ENCODE data around the gene FOXP1. TPM values are rescaled to one million over a fixed set of nuclear protein-coding genes. Genes with fewer than 3 reads are reported as not detected.
A peak's percentile ranks its signal among the peaks of the same experiment; 100 is the strongest.

FOXP1 gene
- total and polyA plus RNA-seq, 3 experiments from 2014 or later = 142 to 185 (median 147) TPM

DNA sequence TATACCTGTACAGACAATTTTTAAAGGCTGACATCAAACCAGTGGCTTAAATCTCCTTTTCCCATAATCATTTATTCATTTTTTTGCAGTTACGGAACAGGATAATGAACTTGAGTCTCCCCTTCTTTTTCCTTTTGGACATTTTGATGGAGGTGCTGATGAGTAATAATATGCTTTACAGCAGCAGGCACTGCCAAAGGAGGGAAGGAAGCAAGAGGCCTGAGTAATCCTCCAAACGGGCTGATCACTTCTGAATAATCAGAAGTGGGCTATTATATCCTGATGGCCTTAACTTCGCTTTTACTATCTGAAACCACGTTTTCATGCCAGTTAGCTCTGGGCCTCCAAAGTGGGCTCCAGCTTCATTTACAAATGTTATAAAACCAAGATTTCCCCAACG lies 527.2 kb downstream of the FOXP1 start:
- ChIA-PET CTCF (no interaction called here), POLR2A (interaction anchor here (0.7 kb wide), 1 partner anchor 1792 kb away, joined by 3 read pairs; the partner anchor contains the start of gene SHQ1)
- Mint-ChIP-seq H3K4me1 (peaks cover 0 to 98% (median 86%) of the 10 kb centered on the region in 3 donors), H3K36me3 (peaks cover 0 to 45% (median 6%) of the 10 kb centered on the region in 3 donors), H3K4me3 (peak overlapping the region in 1 of 7 donors; percentile 49), H3K27me3 (no peaks in the 10 kb centered on the region), H3K27ac (peak overlapping the region in 3 of 8 donors; percentile 17 to 80 (median 41)), H3K9me3 (no peaks in the 10 kb centered on the region)
- no peak for DNase-seq
- no peaks in the 10 kb centered on the region for H3K9me3 ChIP-seq (ENCODE audit: low read length)
- H3K4me1 ChIP-seq (ENCODE audit: insufficient read depth, low read length) = peaks cover 92% of the 10 kb centered on the region
- no peaks in the 10 kb centered on the region for H3K27me3 ChIP-seq (ENCODE audit: insufficient read depth, low read length, poor library complexity, severe bottlenecking)
- H3K4me3 ChIP-seq (ENCODE audit: low read length) = no peak overlapping the region
- no peak overlapping the region for H3K27ac ChIP-seq (ENCODE audit: low read depth, low read length)
- peaks cover 20% of the 10 kb centered on the region for H3K36me3 ChIP-seq (ENCODE audit: insufficient read depth, low read length)

DNA sequence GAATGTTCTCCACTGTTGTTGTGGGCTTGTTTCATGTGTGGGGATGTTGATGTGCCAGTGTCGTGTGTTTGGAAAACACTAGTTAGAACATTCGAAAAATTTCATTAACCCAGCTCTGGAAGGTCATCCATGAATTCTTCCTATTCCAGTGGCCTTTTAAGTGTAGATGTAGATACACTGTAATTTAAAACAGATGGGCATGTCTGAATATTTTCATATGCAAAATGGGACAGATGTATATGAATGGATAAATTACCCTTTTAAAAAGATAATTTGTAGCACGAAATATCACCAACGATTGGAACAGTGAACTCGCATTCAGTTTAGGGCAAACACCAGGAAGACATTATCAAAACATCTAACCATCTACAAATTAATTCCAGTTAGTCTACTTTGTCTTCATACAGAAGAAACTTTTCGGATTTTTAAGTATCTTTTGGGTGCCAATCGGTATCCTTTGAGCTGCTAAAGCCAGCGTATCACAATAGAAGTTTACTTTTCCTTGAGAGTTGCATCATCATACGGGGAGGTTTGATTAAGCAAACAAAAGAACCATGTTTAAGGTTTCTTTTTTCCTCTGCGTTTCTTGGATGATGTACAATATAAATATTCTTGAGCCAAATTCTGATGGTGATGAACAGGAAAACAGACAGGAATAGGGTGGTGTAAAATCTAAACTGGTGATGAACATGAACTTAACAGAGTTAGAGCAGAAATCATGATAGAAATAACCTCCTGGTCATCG lies 528.1 kb downstream of the FOXP1 start:
- no peaks in the 10 kb centered on the region for H3K9me3 ChIP-seq (ENCODE audit: low read length)
- Mint-ChIP-seq H3K27me3 (no peaks in the 10 kb centered on the region), H3K36me3 (peaks cover 0 to 53% (median 11%) of the 10 kb centered on the region in 3 donors), H3K9me3 (no peaks in the 10 kb centered on the region), H3K27ac (peak overlapping the region in 4 of 8 donors; percentile 20 to 80 (median 50)), H3K4me3 (peak overlapping the region in 1 of 7 donors; percentile 7), H3K4me1 (peaks cover 0 to 98% (median 86%) of the 10 kb centered on the region in 3 donors)
- POLR2A ChIA-PET = interaction anchor here (0.7 kb wide), 1 partner anchor 426 kb away, joined by 3 read pairs; no protein-coding TSS in a partner anchor
- no peaks in the 10 kb centered on the region for H3K27me3 ChIP-seq (ENCODE audit: insufficient read depth, low read length, poor library complexity, severe bottlenecking)
- no peak overlapping the region for H3K4me3 ChIP-seq (ENCODE audit: low read length)
- DNase-seq = no peak
- H3K4me1 ChIP-seq (ENCODE audit: insufficient read depth, low read length) = peaks cover 93% of the 10 kb centered on the region
- H3K36me3 ChIP-seq (ENCODE audit: insufficient read depth, low read length) = peaks cover 26% of the 10 kb centered on the region
- no peak overlapping the region for H3K27ac ChIP-seq (ENCODE audit: low read depth, low read length)
- CTCF ChIA-PET = interaction anchor here (0.9 to 1.2 kb wide), 2 partner anchors 13 to 25 kb away, joined by 3 read pairs; no protein-coding TSS in a partner anchor

DNA sequence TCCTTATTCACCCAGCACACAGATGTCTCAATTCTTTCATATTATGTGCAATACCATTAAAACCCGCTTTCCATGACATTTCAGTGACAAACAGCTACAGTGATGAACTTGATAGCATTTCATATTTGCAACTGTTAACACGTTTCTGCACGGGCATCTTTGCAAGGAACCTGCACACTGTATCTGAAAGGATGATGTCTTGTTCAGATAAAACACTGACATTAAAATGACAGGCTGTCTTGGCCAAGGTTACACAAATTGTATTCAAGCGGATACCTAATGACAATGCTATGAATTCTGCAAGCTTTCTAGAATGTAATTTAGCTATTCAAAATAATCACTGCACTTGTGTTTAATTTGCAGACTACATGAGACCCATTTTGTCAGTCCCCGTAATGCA lies 529.2 kb downstream of the FOXP1 start:
- POLR2A ChIA-PET = interaction anchor here (0.7 kb wide), 1 partner anchor 427 kb away, joined by 3 read pairs; no protein-coding TSS in a partner anchor
- Mint-ChIP-seq H3K27me3 (no peaks in the 10 kb centered on the region), H3K36me3 (peaks cover 3 to 63% (median 16%) of the 10 kb centered on the region in 3 donors), H3K4me1 (peaks cover 0 to 98% (median 87%) of the 10 kb centered on the region in 3 donors), H3K9me3 (no peaks in the 10 kb centered on the region), H3K27ac (peak overlapping the region in 3 of 8 donors; percentile 9 to 24 (median 10)), H3K4me3 (no peak overlapping the region)
- Histone ChIP-seq H3K9me3 (ENCODE audit: low read length) (no peaks in the 10 kb centered on the region), H3K4me1 (ENCODE audit: insufficient read depth, low read length) (peaks cover 93% of the 10 kb centered on the region), H3K27me3 (ENCODE audit: insufficient read depth, low read length, poor library complexity, severe bottlenecking) (no peaks in the 10 kb centered on the region), H3K36me3 (ENCODE audit: insufficient read depth, low read length) (peaks cover 26% of the 10 kb centered on the region), H3K27ac (ENCODE audit: low read depth, low read length) (no peak overlapping the region), H3K4me3 (ENCODE audit: low read length) (no peak overlapping the region)
- CTCF ChIA-PET = no interaction called here
- DNase-seq = no peak

DNA sequence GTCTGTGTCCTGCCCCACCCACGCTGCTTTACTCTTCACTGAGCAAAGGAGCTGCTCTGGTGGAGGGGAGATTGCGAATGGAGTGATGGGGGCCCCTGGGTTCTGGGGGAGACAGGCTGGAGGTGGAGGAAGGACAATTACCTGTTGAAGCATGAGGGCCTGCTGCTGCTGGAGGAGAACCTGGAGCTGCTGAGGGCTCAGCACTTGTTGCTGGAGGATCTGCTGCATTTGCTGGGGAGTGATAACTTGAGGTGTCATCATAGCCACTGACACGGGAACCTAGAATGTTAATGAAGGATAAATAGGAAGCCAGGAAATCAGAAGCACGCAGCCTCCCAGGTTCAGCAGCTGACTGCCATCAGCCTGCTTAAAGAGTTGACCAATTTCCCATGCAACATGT lies 530.0 kb downstream of the FOXP1 start:
- no peaks in the 10 kb centered on the region for H3K9me3 Mint-ChIP-seq
- H3K36me3 Mint-ChIP-seq = peaks cover 3 to 71% (median 20%) of the 10 kb centered on the region in 3 donors

DNA sequence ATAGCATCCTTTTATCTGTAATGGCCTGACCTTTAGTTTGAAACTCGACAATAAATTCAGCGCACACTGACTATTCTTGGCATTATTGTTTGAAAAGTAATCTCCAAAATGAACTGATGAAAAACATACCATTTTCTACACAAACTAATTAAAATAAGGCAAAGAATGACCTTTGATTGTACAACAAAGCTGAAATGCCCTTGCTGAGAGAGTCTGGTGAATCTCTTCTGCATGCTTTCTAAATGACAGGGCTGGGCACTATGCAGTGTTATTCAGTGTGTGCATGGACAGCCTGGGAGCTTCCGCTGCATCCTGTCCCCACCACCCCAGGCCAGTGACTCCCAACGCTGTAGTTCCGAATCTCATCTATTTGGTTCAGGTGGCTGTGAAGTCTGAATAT lies 530.8 kb downstream of the FOXP1 start:
- Histone ChIP-seq H3K27ac (ENCODE audit: low read depth, low read length) (no peak overlapping the region), H3K4me1 (ENCODE audit: insufficient read depth, low read length) (peaks cover 94% of the 10 kb centered on the region), H3K9me3 (ENCODE audit: low read length) (no peaks in the 10 kb centered on the region), H3K36me3 (ENCODE audit: insufficient read depth, low read length) (peaks cover 30% of the 10 kb centered on the region), H3K4me3 (ENCODE audit: low read length) (no peak overlapping the region), H3K27me3 (ENCODE audit: insufficient read depth, low read length, poor library complexity, severe bottlenecking) (no peaks in the 10 kb centered on the region)
- Mint-ChIP-seq H3K36me3 (peaks cover 3 to 78% (median 23%) of the 10 kb centered on the region in 3 donors), H3K9me3 (no peaks in the 10 kb centered on the region), H3K4me3 (no peak overlapping the region), H3K4me1 (peaks cover 0 to 98% (median 90%) of the 10 kb centered on the region in 3 donors), H3K27me3 (no peaks in the 10 kb centered on the region), H3K27ac (peak overlapping the region in 4 of 8 donors; percentile 17 to 54 (median 40))
- CTCF ChIA-PET = interaction anchor here (1.0 to 2.2 kb wide), 2 partner anchors 10 to 74 kb away, joined by 3 to 6 read pairs; no protein-coding TSS in a partner anchor
- POLR2A ChIA-PET = no interaction called here
- no peak for DNase-seq

More for the DNA sequence above, 530.0 kb downstream of the FOXP1 start:
- no peak for DNase-seq
- no peaks in the 10 kb centered on the region for H3K9me3 ChIP-seq (ENCODE audit: low read length)
- Mint-ChIP-seq H3K27ac (peak overlapping the region in 3 of 8 donors; percentile 17 to 93 (median 29)), H3K4me3 (no peak overlapping the region), H3K4me1 (peaks cover 0 to 98% (median 90%) of the 10 kb centered on the region in 3 donors), H3K27me3 (no peaks in the 10 kb centered on the region)
- H3K27me3 ChIP-seq (ENCODE audit: insufficient read depth, low read length, poor library complexity, severe bottlenecking) = no peaks in the 10 kb centered on the region
- H3K36me3 ChIP-seq (ENCODE audit: insufficient read depth, low read length) = peaks cover 26% of the 10 kb centered on the region
- peaks cover 94% of the 10 kb centered on the region for H3K4me1 ChIP-seq (ENCODE audit: insufficient read depth, low read length)
- H3K4me3 ChIP-seq (ENCODE audit: low read length) = no peak overlapping the region
- no peak overlapping the region for H3K27ac ChIP-seq (ENCODE audit: low read depth, low read length)
- POLR2A ChIA-PET = no interaction called here
- CTCF ChIA-PET = no interaction called here

DNA sequence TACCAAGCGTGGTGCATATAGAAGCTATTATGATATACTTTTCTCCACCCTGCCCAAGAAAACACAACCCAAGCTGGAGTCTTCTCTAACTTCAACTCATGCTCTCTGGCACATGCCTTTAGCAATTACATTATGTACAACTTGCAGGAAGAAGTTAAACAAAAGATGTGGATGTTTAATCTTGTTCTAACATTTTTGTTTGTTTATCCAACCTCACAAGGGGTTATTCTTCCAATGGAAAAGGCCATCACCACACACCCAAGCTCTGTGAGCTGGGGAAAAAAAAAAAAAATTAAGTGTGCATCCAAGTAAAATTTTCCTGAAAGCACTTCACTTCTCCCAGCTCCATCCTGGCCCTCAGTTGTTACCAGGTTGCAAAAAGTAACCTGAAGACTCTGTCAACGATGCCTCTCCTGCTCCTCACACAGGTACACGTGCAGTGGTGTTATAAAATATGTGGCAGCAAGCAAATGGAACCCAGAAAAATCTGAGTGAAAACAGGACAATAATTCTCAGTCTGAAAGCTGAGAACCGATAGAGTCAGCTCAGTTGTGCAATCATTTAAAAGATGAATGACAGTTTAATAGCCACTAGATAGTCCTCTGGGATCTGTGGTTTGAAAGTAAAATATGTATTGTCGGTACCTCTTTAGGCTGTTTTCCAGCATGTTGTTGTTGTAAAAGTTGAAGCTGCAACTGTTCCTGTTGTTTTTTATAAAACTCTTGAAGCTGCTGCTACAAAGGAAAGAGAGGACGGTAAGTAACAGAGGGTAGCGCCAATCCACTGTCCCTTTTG lies 531.4 kb downstream of the FOXP1 start:
- ChIA-PET POLR2A (no interaction called here), CTCF (interaction anchor here (1.0 to 2.2 kb wide), 2 partner anchors 10 to 74 kb away, joined by 3 to 6 read pairs; no protein-coding TSS in a partner anchor)
- Mint-ChIP-seq H3K27ac (peak overlapping the region in 5 of 8 donors; percentile 21 to 89 (median 33)), H3K9me3 (no peaks in the 10 kb centered on the region), H3K36me3 (peaks cover 3 to 84% (median 26%) of the 10 kb centered on the region in 3 donors), H3K4me3 (no peak overlapping the region), H3K4me1 (peaks cover 0 to 98% (median 90%) of the 10 kb centered on the region in 3 donors), H3K27me3 (no peaks in the 10 kb centered on the region)
- no peak for DNase-seq
- H3K36me3 ChIP-seq (ENCODE audit: insufficient read depth, low read length) = peaks cover 32% of the 10 kb centered on the region
- no peak overlapping the region for H3K4me3 ChIP-seq (ENCODE audit: low read length)
- H3K9me3 ChIP-seq (ENCODE audit: low read length) = no peaks in the 10 kb centered on the region
- H3K4me1 ChIP-seq (ENCODE audit: insufficient read depth, low read length) = peaks cover 94% of the 10 kb centered on the region
- H3K27me3 ChIP-seq (ENCODE audit: insufficient read depth, low read length, poor library complexity, severe bottlenecking) = no peaks in the 10 kb centered on the region
- H3K27ac ChIP-seq (ENCODE audit: low read depth, low read length) = no peak overlapping the region

DNA sequence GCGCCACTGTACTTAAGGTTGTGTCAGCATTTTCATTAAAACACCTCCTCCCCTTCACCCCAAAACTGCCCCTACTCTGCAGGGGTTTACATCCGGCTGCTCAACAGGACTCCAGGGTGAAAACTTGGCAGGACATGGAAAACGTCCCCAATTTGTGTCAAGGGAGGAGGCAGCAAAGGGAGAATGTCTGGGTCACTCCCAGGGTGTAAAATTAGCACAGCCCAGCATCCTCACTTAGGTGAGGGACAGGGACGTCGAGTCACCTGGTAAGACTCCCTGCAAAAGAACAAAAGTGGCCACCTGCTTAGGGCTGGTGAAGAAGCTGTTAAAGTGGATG lies 532.3 kb downstream of the FOXP1 start:
- no peak for DNase-seq
- H3K36me3 ChIP-seq (ENCODE audit: insufficient read depth, low read length) = peaks cover 36% of the 10 kb centered on the region
- no peak overlapping the region for H3K27ac ChIP-seq (ENCODE audit: low read depth, low read length)

More for the DNA sequence above, 532.3 kb downstream of the FOXP1 start:
- peaks cover 0 to 97% (median 87%) of the 10 kb centered on the region in 3 donors for H3K4me1 Mint-ChIP-seq
- Histone ChIP-seq H3K27me3 (ENCODE audit: insufficient read depth, low read length, poor library complexity, severe bottlenecking) (no peaks in the 10 kb centered on the region), H3K9me3 (ENCODE audit: low read length) (no peaks in the 10 kb centered on the region), H3K4me3 (ENCODE audit: low read length) (no peak overlapping the region), H3K4me1 (ENCODE audit: insufficient read depth, low read length) (peaks cover 90% of the 10 kb centered on the region)
- H3K36me3 Mint-ChIP-seq = peaks cover 8 to 93% (median 26%) of the 10 kb centered on the region in 3 donors
- H3K27me3 Mint-ChIP-seq = no peaks in the 10 kb centered on the region
- H3K27ac Mint-ChIP-seq = peak overlapping the region; percentile 81 to 91 (median 88)
- H3K4me3 Mint-ChIP-seq = peak overlapping the region in 4 of 7 donors; percentile 28 to 65 (median 36)
- ChIA-PET POLR2A (interaction anchor here (0.7 kb wide), 1 partner anchor 13 kb away, joined by 3 read pairs; no protein-coding TSS in a partner anchor), CTCF (interaction anchor here (0.9 to 2.2 kb wide), 2 partner anchors 11 to 15 kb away, joined by 3 to 6 read pairs; no protein-coding TSS in a partner anchor)
- H3K9me3 Mint-ChIP-seq = no peaks in the 10 kb centered on the region

All from CD8-positive, alpha-beta memory T cell (primary cell).